Measurements from ENCODE around the gene SPATA21. TPM values are rescaled to one million over a fixed set of nuclear protein-coding genes. Genes with fewer than 3 reads are reported as not detected.
"Not testable (repeated sequence)": the region's sequence is repeated elsewhere in the genome, so short reads cannot be mapped to it uniquely, and the experiment has no call there.

Gene SPATA21
- total and polyA plus RNA-seq, 3 donors from 2014 or later: 2.7 to 10.2 (median 6.0) TPM

DNA sequence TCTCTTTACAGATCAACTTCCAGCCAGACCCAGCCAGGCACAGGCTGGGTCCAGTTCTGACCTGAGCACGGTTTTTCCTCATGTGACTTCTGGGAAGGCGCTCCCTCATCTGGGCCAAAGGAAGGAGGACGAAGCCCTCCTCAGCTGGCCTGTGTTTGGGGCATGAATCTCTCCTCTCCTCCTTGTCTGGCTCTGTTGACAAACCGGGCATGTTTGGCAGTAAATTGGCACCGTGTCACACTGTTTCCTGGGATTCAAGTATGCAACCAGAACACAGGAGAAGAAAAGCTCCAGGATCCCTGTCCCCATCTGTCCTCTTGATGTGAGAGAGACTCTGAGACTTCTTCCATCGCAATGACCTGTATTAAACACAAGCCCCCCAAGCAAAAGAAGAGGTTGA lies 21.6 kb upstream of the SPATA21 start:
- H3K27ac ChIP-seq: peak overlapping the region; percentile 53 to 85
- H3K36me3 ChIP-seq (ENCODE audit: low read depth, missing control alignments): no peaks in the 10 kb centered on the region

GRCh38 chr1:16456151-16456550 lies 18.9 kb upstream of the SPATA21 start:
- DNase-seq; intact Hi-C loops (cut with DNase I; ENCODE audit: low total_unique reads); H3K36me3 ChIP-seq (ENCODE audit: low read depth, missing control alignments); H3K4me3 ChIP-seq; H3K27me3 ChIP-seq; H3K27ac ChIP-seq; H3K9me3 ChIP-seq: not testable (repeated sequence)
- 92 to 93% methylated on average over 10 of the region's 10 CpGs for WGBS, 2 donors
- H3K4me1 ChIP-seq: peaks cover 41% of the 10 kb centered on the region

More for the DNA sequence above, 21.6 kb upstream of the SPATA21 start:
- Histone ChIP-seq H3K4me1 (peaks cover 41% of the 10 kb centered on the region), H3K27me3 (no peaks in the 10 kb centered on the region), H3K9me3 (no peaks in the 10 kb centered on the region), H3K4me3 (no peak overlapping the region)
- WGBS, 2 donors: 64 to 65% methylated on average over 6 of the region's 6 CpGs
- no peak for TF ChIP-seq CTCF (IDR thresholded peaks at IDR 0.05)
- TF ChIP-seq POLR2A (IDR thresholded peaks at IDR 0.05): no peak
- DNase-seq: peak; percentile 64
- intact Hi-C loops (cut with DNase I; ENCODE audit: low total_unique reads): no loop called here

DNA sequence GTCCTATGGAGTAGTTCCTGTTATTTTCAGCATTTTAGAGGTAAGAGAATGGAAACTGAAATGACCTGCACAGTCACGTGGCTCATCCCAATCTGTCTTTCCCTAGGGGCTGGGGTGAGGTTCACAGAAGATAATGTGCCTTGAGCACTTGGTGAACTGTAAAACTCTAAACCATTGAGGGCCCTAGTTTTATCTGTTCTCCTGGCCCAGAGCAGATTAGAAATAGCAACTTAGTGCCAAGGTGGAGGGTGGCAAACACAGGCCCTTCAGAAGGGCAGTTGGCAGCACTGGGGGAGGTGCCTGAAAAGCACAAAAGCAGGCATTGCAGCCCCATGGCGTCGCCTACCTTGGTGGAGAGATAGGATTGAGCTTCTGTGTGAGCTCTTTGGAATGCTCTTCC lies 17.7 kb upstream of the SPATA21 start:
- WGBS, 2 donors: 47 to 63% methylated on average over 3 of the region's 3 CpGs
- peaks cover 41% of the 10 kb centered on the region for H3K4me1 ChIP-seq
- H3K4me3 ChIP-seq; H3K9me3 ChIP-seq; H3K36me3 ChIP-seq (ENCODE audit: low read depth, missing control alignments); H3K27me3 ChIP-seq; intact Hi-C loops (cut with DNase I; ENCODE audit: low total_unique reads): not testable (repeated sequence)
- DNase-seq: peak; percentile 63
- peak overlapping the region in 1 of 2 donors; percentile 9 for H3K27ac ChIP-seq

DNA sequence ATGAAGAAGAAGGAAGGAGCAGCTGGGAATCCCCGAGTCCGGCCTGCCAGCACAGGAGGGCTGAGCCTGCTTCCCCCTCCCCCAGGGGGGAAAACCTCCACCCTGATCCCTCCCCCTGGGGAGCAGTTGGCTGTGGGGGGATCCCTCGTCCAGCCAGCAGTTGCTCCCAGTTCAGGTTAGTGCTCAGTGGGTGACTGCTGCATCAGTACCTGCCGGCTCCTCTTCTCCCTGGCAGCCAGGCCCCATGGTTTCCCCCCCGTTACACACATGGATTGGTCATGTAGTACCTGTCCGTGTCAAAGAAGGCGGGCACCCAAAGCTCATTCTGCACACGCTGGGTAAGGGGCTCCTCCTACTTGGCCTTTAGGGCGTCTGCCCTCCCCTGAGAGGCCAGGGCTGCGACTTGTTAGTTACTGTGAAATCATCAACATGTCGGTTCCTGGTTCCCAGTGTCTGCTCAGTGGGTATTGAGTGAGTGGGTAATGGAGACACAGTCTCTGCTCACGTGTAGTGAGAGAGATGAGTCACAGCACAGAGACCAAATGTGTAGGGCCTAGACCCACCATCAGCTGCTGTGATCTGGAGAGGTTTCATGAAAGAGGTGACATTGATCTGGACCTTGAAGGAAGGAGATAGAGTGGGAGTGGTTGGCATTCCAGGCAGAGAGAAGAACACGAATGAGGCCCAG lies 14.8 kb upstream of the SPATA21 start:
- Histone ChIP-seq H3K4me1 (peaks cover 16% of the 10 kb centered on the region), H3K9me3 (no peaks in the 10 kb centered on the region), H3K27me3 (no peaks in the 10 kb centered on the region), H3K4me3 (no peak overlapping the region), H3K36me3 (ENCODE audit: low read depth, missing control alignments) (peaks cover 3% of the 10 kb centered on the region), H3K27ac (no peak overlapping the region)
- TF ChIP-seq CTCF (IDR thresholded peaks at IDR 0.05) (no peak), POLR2A (IDR thresholded peaks at IDR 0.05) (no peak)
- DNase-seq: no peak
- intact Hi-C loops (cut with DNase I; ENCODE audit: low total_unique reads): no loop called here
- 78% methylated on average over 9 to 13 of the region's 13 CpGs for WGBS, 2 donors

GRCh38 chr1:16450863-16451481 lies 13.7 kb upstream of the SPATA21 start:
- Histone ChIP-seq H3K4me1 (peaks cover 8% of the 10 kb centered on the region), H3K4me3 (no peak overlapping the region), H3K9me3 (no peaks in the 10 kb centered on the region), H3K36me3 (ENCODE audit: low read depth, missing control alignments) (peaks cover 3% of the 10 kb centered on the region), H3K27ac (no peak overlapping the region), H3K27me3 (no peaks in the 10 kb centered on the region)
- DNase-seq: no peak
- WGBS, 2 donors: 84 to 93% methylated on average over 6 of the region's 6 CpGs
- intact Hi-C loops (cut with DNase I; ENCODE audit: low total_unique reads): no loop called here
- no peak for TF ChIP-seq POLR2A (IDR thresholded peaks at IDR 0.05)
- TF ChIP-seq CTCF (IDR thresholded peaks at IDR 0.05): no peak

DNA sequence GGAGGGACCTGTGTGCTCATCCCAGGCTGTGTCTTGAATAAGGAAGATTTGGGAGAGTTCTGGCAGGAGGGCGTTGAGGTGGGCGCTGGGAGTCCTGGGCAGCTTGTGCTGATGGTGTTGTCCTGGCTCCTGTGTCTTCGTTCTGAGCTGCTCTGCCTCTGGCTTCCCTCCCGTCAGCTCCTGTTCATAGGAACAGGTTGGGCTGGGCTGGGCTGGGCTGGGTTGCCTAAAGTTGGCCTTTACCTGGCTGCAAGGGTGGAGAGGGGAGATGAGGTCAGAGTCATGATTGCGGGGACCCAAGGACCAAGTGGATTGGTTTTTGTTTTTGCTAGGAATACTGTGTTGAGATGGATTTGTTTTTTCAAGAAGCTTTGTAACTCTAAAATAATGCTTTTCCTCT lies 12.4 kb upstream of the SPATA21 start:
- no peak for DNase-seq
- Histone ChIP-seq H3K4me1 (no peaks in the 10 kb centered on the region), H3K27me3 (no peaks in the 10 kb centered on the region), H3K36me3 (ENCODE audit: low read depth, missing control alignments) (peaks cover 3% of the 10 kb centered on the region), H3K9me3 (no peaks in the 10 kb centered on the region), H3K27ac (no peak overlapping the region), H3K4me3 (no peak overlapping the region)
- WGBS, 2 donors: 92 to 93% methylated on average over 5 of the region's 5 CpGs
- intact Hi-C loops (cut with DNase I; ENCODE audit: low total_unique reads): no loop called here
- TF ChIP-seq POLR2A (IDR thresholded peaks at IDR 0.05) (no peak), CTCF (IDR thresholded peaks at IDR 0.05) (no peak)

All from testis (tissue), 3 donors.